SK-N-MC (cell line): Measurements from ENCODE around the gene CCDC71L.

Experiments
- EZH2 ChIP-seq: fragments of 200-600 bp; sonication (generic); IDR thresholded peaks from one replicate; pipeline ENCODE4 v1.6.1; 2017; ENCODE audit warnings: antibody characterized with exemption
- POLR2AphosphoS5 ChIP-seq: IDR thresholded peaks from 2 replicates; pipeline ENCODE4 v1.6.1; 2012; ENCODE audit warnings: mild to moderate bottlenecking, low read depth, low read length, borderline replicate concordance

DNA sequence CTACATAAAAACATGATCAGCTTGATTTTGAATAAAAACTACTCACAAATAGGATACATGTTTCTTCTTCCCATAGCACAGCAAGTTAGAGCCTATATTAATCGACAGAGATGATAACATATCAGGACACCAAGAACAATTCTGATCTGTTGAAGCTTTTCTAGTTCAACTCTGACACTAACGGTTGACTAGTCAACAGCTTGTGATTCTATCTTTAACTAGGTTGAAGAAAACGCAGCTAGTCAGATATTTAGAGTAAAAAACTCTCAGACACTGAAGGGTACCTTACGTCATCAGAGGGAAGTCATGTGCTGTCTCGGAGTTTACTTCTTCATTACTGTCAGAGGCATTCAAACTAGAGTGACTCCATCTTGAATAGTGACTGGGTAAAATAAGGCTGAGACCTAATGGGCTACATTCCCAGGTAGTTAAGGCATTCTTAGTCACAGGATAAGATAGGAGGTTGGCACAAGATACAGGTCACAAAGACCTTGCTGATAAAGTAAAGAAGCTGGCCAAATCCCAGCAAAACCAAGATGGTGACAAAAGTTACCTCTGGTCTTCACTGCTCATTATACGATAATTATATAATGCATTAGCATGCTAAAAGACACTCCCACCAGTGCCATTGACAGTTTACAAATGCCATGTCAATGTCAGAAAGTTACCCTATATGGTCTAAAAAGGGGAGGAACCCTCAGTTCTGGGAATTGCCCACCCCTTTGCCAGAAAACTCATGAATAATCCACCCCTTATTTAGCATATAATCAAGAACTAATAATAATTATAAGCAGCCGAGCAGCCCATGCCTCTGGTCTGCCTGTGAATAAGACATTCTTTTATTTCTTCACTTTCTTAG is 21.3 kb downstream of the CCDC71L start:
- TF ChIP-seq EZH2 (no peak), POLR2AphosphoS5 (no peak)
